GM12878 (cell line): ENCODE results near the gene XPNPEP3. TPM values are rescaled to one million over a fixed set of nuclear protein-coding genes. Genes with fewer than 3 reads are reported as not detected.

ENCODE experiments used
- microRNA-seq: library from miRNA; unstranded; fragments of <30 nt; microRNA quantifications from one replicate; pipeline ENCODE4, GENCODE V29; 2018
- polyA plus RNA-seq, 11 experiments: library from polyadenylated mRNA; depleted of rRNA in 4 of 11; unstranded in 6 of 11; stranded (reverse) in 5 of 11; fragments of >200 nt; fragmentation: Nextera tagmentation in 4 of 11; fragmentation: Illumina TruSeq in 1 of 11; extraction: Ambion mirVana in 4 of 11; extraction: Trizol in 1 of 11; gene quantifications; 1 replicate in 1 of 11; 2 replicates in 10 of 11; pipeline versions ENCODE4 v1.2.1 to v1.2.3, GENCODE V29; 2011 to 2016; ENCODE audit warnings: inconsistent platforms in 2 of 11, missing spikeins in 2 of 11, low read depth in 1 of 11
- small RNA-seq: library from RNA; depleted of rRNA; stranded (forward); fragments of <200 nt; gene quantifications from one replicate; pipeline ENCODE3, GENCODE V24; 2014
- total RNA-seq, 4 experiments: library from RNA; depleted of rRNA in 3 of 4; stranded (reverse); fragments of >200 nt in 3 of 4; fragmentation: Illumina TruSeq in 1 of 4; extraction: Trizol in 1 of 4; gene quantifications; 2 replicates each; pipeline versions ENCODE4 v1.2.1 to v1.2.3, GENCODE V29; 2013 to 2021

The XPNPEP3 gene
- total and polyA plus RNA-seq, 10 of the 15 experiments (the other 5 are each of a cell fraction or from before 2014, with no cell fraction given): 6.7 to 19.9 (median 11.7) TPM

Small RNA genes lying within 50 kb of the gene (microRNA-seq; reads per million reads assigned to microRNA genes)
- 6.8 reads per million, percentile 36 among the genes with 10 or more reads in this experiment for gene MIR4766

Small RNA genes lying within 50 kb of the gene (small RNA-seq; reads per million reads assigned to genes)
- gene MIR4766 (0.82 reads per million, percentile 25 among the genes with 10 or more reads in this experiment), gene RF00017 (not detected), gene RNU6-379P (not detected)

Other genes with a start within 250 kb of the XPNPEP3 start
- 27.2 and 27.5 TPM in 2 replicates for gene MRTFA, start 220.4 kb upstream of the XPNPEP3 start, total RNA-seq (2014; rRNA removed)
- 9.5 and 11.3 TPM in 2 replicates for gene MRTFA, start 220.4 kb upstream of the XPNPEP3 start, total RNA-seq (2014; rRNA removed; fragmentation: Illumina TruSeq; extraction: Trizol)
- gene MRTFA, start 220.4 kb upstream of the XPNPEP3 start, total RNA-seq (2021): 58.6 and 63.9 TPM in 2 replicates
- gene MRTFA, start 220.4 kb upstream of the XPNPEP3 start, polyA plus RNA-seq (2011; rRNA removed): 4.1 and 4.3 TPM in 2 replicates
- gene MRTFA, start 220.4 kb upstream of the XPNPEP3 start, polyA plus RNA-seq (2014; fragmentation: Illumina TruSeq; extraction: Trizol): 14.1 and 17.0 TPM in 2 replicates
- 1 to 10 TPM; 2.0 to 2.6 TPM for gene MRTFA, start 220.4 kb upstream of the XPNPEP3 start, polyA plus RNA-seq (2014; fragmentation: Nextera tagmentation; extraction: Ambion mirVana)
- gene MRTFA, start 220.4 kb upstream of the XPNPEP3 start, polyA plus RNA-seq (2014; rRNA removed): 18.9 and 25.9 TPM in 2 replicates
- gene MRTFA, start 220.4 kb upstream of the XPNPEP3 start, polyA plus RNA-seq (2016; fragmentation: Nextera tagmentation; extraction: Ambion mirVana): 10 to 100 TPM; 29.1 to 29.6 TPM
- not detected in 2 replicates for gene MCHR1, start 177.7 kb upstream of the XPNPEP3 start, total RNA-seq (2014; rRNA removed)
- not detected in 2 replicates for gene MCHR1, start 177.7 kb upstream of the XPNPEP3 start, total RNA-seq (2014; rRNA removed; fragmentation: Illumina TruSeq; extraction: Trizol)
- gene MCHR1, start 177.7 kb upstream of the XPNPEP3 start, total RNA-seq (2021): not detected in 2 replicates
- gene MCHR1, start 177.7 kb upstream of the XPNPEP3 start, polyA plus RNA-seq (2011; rRNA removed): not detected in 2 replicates
- gene MCHR1, start 177.7 kb upstream of the XPNPEP3 start, polyA plus RNA-seq (2014; fragmentation: Illumina TruSeq; extraction: Trizol): not detected in 2 replicates
- gene MCHR1, start 177.7 kb upstream of the XPNPEP3 start, polyA plus RNA-seq (2014; fragmentation: Nextera tagmentation; extraction: Ambion mirVana): not detected
- gene MCHR1, start 177.7 kb upstream of the XPNPEP3 start, polyA plus RNA-seq (2014; rRNA removed): not detected in 2 replicates
- not detected for gene MCHR1, start 177.7 kb upstream of the XPNPEP3 start, polyA plus RNA-seq (2016; fragmentation: Nextera tagmentation; extraction: Ambion mirVana)
- gene SLC25A17, start 37.8 kb upstream of the XPNPEP3 start, total RNA-seq (2014; rRNA removed): 42.0 and 48.6 TPM in 2 replicates
- 42.2 and 43.6 TPM in 2 replicates for gene SLC25A17, start 37.8 kb upstream of the XPNPEP3 start, total RNA-seq (2014; rRNA removed; fragmentation: Illumina TruSeq; extraction: Trizol)
- 46.3 TPM in 2 replicates for gene SLC25A17, start 37.8 kb upstream of the XPNPEP3 start, total RNA-seq (2021)
- 67.9 and 82.0 TPM in 2 replicates for gene SLC25A17, start 37.8 kb upstream of the XPNPEP3 start, polyA plus RNA-seq (2011; rRNA removed)
- 49.3 and 56.7 TPM in 2 replicates for gene SLC25A17, start 37.8 kb upstream of the XPNPEP3 start, polyA plus RNA-seq (2014; fragmentation: Illumina TruSeq; extraction: Trizol)
- gene SLC25A17, start 37.8 kb upstream of the XPNPEP3 start, polyA plus RNA-seq (2014; fragmentation: Nextera tagmentation; extraction: Ambion mirVana): 100 to 1,000 TPM in 1 of 2 experiments, 10 to 100 TPM in 1; 77.7 to 113 TPM
- 33.4 and 37.5 TPM in 2 replicates for gene SLC25A17, start 37.8 kb upstream of the XPNPEP3 start, polyA plus RNA-seq (2014; rRNA removed)
- gene SLC25A17, start 37.8 kb upstream of the XPNPEP3 start, polyA plus RNA-seq (2016; fragmentation: Nextera tagmentation; extraction: Ambion mirVana): 10 to 100 TPM; 76.6 to 77.7 TPM
- 118 and 141 TPM in 2 replicates for gene ST13, start 509 bp upstream of the XPNPEP3 start, total RNA-seq (2014; rRNA removed)
- gene ST13, start 509 bp upstream of the XPNPEP3 start, total RNA-seq (2014; rRNA removed; fragmentation: Illumina TruSeq; extraction: Trizol): 283 and 286 TPM in 2 replicates
- gene ST13, start 509 bp upstream of the XPNPEP3 start, total RNA-seq (2021): 181 and 183 TPM in 2 replicates
- 182 and 258 TPM in 2 replicates for gene ST13, start 509 bp upstream of the XPNPEP3 start, polyA plus RNA-seq (2011; rRNA removed)
- 215 and 302 TPM in 2 replicates for gene ST13, start 509 bp upstream of the XPNPEP3 start, polyA plus RNA-seq (2014; fragmentation: Illumina TruSeq; extraction: Trizol)
- gene ST13, start 509 bp upstream of the XPNPEP3 start, polyA plus RNA-seq (2014; fragmentation: Nextera tagmentation; extraction: Ambion mirVana): 10 to 100 TPM; 52.5 to 86.9 TPM
- gene ST13, start 509 bp upstream of the XPNPEP3 start, polyA plus RNA-seq (2014; rRNA removed): 126 and 137 TPM in 2 replicates
- gene ST13, start 509 bp upstream of the XPNPEP3 start, polyA plus RNA-seq (2016; fragmentation: Nextera tagmentation; extraction: Ambion mirVana): 100 to 1,000 TPM; 227 TPM
- gene DNAJB7, start 5.0 kb downstream of the XPNPEP3 start, total RNA-seq (2014; rRNA removed): not detected in 2 replicates
- not detected in 2 replicates for gene DNAJB7, start 5.0 kb downstream of the XPNPEP3 start, total RNA-seq (2014; rRNA removed; fragmentation: Illumina TruSeq; extraction: Trizol)
- gene DNAJB7, start 5.0 kb downstream of the XPNPEP3 start, total RNA-seq (2021): not detected in 2 replicates
- not detected in 2 replicates for gene DNAJB7, start 5.0 kb downstream of the XPNPEP3 start, polyA plus RNA-seq (2011; rRNA removed)
- not detected in 2 replicates for gene DNAJB7, start 5.0 kb downstream of the XPNPEP3 start, polyA plus RNA-seq (2014; fragmentation: Illumina TruSeq; extraction: Trizol)
- gene DNAJB7, start 5.0 kb downstream of the XPNPEP3 start, polyA plus RNA-seq (2014; fragmentation: Nextera tagmentation; extraction: Ambion mirVana): under 1 TPM; 0.03 to 0.04 TPM
- not detected in 2 replicates for gene DNAJB7, start 5.0 kb downstream of the XPNPEP3 start, polyA plus RNA-seq (2014; rRNA removed)
- under 1 TPM; 0.54 to 0.70 TPM for gene DNAJB7, start 5.0 kb downstream of the XPNPEP3 start, polyA plus RNA-seq (2016; fragmentation: Nextera tagmentation; extraction: Ambion mirVana)
- 114 and 117 TPM in 2 replicates for gene RBX1, start 94.2 kb downstream of the XPNPEP3 start, total RNA-seq (2014; rRNA removed)
- gene RBX1, start 94.2 kb downstream of the XPNPEP3 start, total RNA-seq (2014; rRNA removed; fragmentation: Illumina TruSeq; extraction: Trizol): 71.2 and 79.4 TPM in 2 replicates
- gene RBX1, start 94.2 kb downstream of the XPNPEP3 start, total RNA-seq (2021): 87.9 and 91.1 TPM in 2 replicates
- 203 and 251 TPM in 2 replicates for gene RBX1, start 94.2 kb downstream of the XPNPEP3 start, polyA plus RNA-seq (2011; rRNA removed)
- 110 TPM in 2 replicates for gene RBX1, start 94.2 kb downstream of the XPNPEP3 start, polyA plus RNA-seq (2014; fragmentation: Illumina TruSeq; extraction: Trizol)
- 100 to 1,000 TPM; 449 to 468 TPM for gene RBX1, start 94.2 kb downstream of the XPNPEP3 start, polyA plus RNA-seq (2014; fragmentation: Nextera tagmentation; extraction: Ambion mirVana)
- 142 and 164 TPM in 2 replicates for gene RBX1, start 94.2 kb downstream of the XPNPEP3 start, polyA plus RNA-seq (2014; rRNA removed)
- 100 to 1,000 TPM; 391 to 402 TPM for gene RBX1, start 94.2 kb downstream of the XPNPEP3 start, polyA plus RNA-seq (2016; fragmentation: Nextera tagmentation; extraction: Ambion mirVana)
- gene EP300, start 235.4 kb downstream of the XPNPEP3 start, total RNA-seq (2014; rRNA removed): 19.6 and 25.3 TPM in 2 replicates
- gene EP300, start 235.4 kb downstream of the XPNPEP3 start, total RNA-seq (2014; rRNA removed; fragmentation: Illumina TruSeq; extraction: Trizol): 18.2 and 19.0 TPM in 2 replicates
- 46.8 and 48.5 TPM in 2 replicates for gene EP300, start 235.4 kb downstream of the XPNPEP3 start, total RNA-seq (2021)
- 9.6 and 14.0 TPM in 2 replicates for gene EP300, start 235.4 kb downstream of the XPNPEP3 start, polyA plus RNA-seq (2011; rRNA removed)
- gene EP300, start 235.4 kb downstream of the XPNPEP3 start, polyA plus RNA-seq (2014; fragmentation: Illumina TruSeq; extraction: Trizol): 38.8 and 55.7 TPM in 2 replicates
- 10 to 100 TPM in 1 of 2 experiments, 1 to 10 TPM in 1; 5.5 to 11.6 TPM for gene EP300, start 235.4 kb downstream of the XPNPEP3 start, polyA plus RNA-seq (2014; fragmentation: Nextera tagmentation; extraction: Ambion mirVana)
- 23.0 and 23.2 TPM in 2 replicates for gene EP300, start 235.4 kb downstream of the XPNPEP3 start, polyA plus RNA-seq (2014; rRNA removed)
- gene EP300, start 235.4 kb downstream of the XPNPEP3 start, polyA plus RNA-seq (2016; fragmentation: Nextera tagmentation; extraction: Ambion mirVana): 10 to 100 TPM; 24.0 to 25.2 TPM